Measurements from ENCODE around the gene HSD11B2.

Gene HSD11B2

GRCh38 chr16:67430977-67431774 is at the start of gene HSD11B2:
Gene HSD11B2 (plus strand): TSS chr16:67431121. CDS start chr16:67431249, 128 bp downstream.
- peak within 1 kb of the TSS; percentile 90 for H3K9ac ChIP-seq (ENCODE audit: insufficient read length, low read depth)
- TF ChIP-seq SUZ12 (IDR thresholded peaks at IDR 0.05; ENCODE audit: extremely low read depth, insufficient read depth, insufficient read length) (no peak), ZNF274 (IDR thresholded peaks at IDR 0.05; ENCODE audit: low read depth, low read length) (no peak), YY1 (IDR thresholded peaks at IDR 0.05; ENCODE audit: insufficient read depth, insufficient read length) (no peak)
- peak within 1 kb of the TSS; percentile 64 for H3K4me3 ChIP-seq (ENCODE audit: insufficient read length, low read depth)
- H3K36me3 ChIP-seq (ENCODE audit: insufficient read depth, insufficient read length, low read length), result peaks cover 6% of the 10 kb centered on the region
- no peak for DNase-seq (ENCODE audit: low read depth, low spot score)
- peaks cover 30% of the 10 kb centered on the region for H3K27me3 ChIP-seq (ENCODE audit: insufficient read depth, insufficient read length)
- H3K4me1 ChIP-seq (ENCODE audit: insufficient read depth, insufficient read length), result peaks cover 44% of the 10 kb centered on the region
- H3K9me3 ChIP-seq (ENCODE audit: insufficient read depth, low read length), result no peaks in the 10 kb centered on the region

GRCh38 chr16:67383284-67383683 is 47.6 kb upstream of the HSD11B2 start:
- Histone ChIP-seq H3K9me3 (ENCODE audit: insufficient read depth, low read length) (no peaks in the 10 kb centered on the region), H3K27me3 (ENCODE audit: insufficient read depth, insufficient read length) (peaks cover 4% of the 10 kb centered on the region), H3K9ac (ENCODE audit: insufficient read length, low read depth) (no peak overlapping the region), H3K4me3 (ENCODE audit: insufficient read length, low read depth) (no peak overlapping the region), H3K36me3 (ENCODE audit: insufficient read depth, insufficient read length, low read length) (no peaks in the 10 kb centered on the region), H3K4me1 (ENCODE audit: insufficient read depth, insufficient read length) (no peaks in the 10 kb centered on the region)
- TF ChIP-seq YY1 (IDR thresholded peaks at IDR 0.05; ENCODE audit: insufficient read depth, insufficient read length), result no peak
- no peak for TF ChIP-seq SUZ12 (IDR thresholded peaks at IDR 0.05; ENCODE audit: extremely low read depth, insufficient read depth, insufficient read length)
- TF ChIP-seq ZNF274 (IDR thresholded peaks at IDR 0.05; ENCODE audit: low read depth, low read length), result no peak
- no peak for DNase-seq (ENCODE audit: low read depth, low spot score)

GRCh38 chr16:67384778-67385510 is 46.0 kb upstream of the HSD11B2 start:
- DNase-seq (ENCODE audit: low read depth, low spot score), result no peak
- no peak overlapping the region for H3K9ac ChIP-seq (ENCODE audit: insufficient read length, low read depth)
- peaks cover 4% of the 10 kb centered on the region for H3K27me3 ChIP-seq (ENCODE audit: insufficient read depth, insufficient read length)

GRCh38 chr16:67386861-67387455 is 44.0 kb upstream of the HSD11B2 start:
- Histone ChIP-seq H3K4me1 (ENCODE audit: insufficient read depth, insufficient read length) (no peaks in the 10 kb centered on the region), H3K9me3 (ENCODE audit: insufficient read depth, low read length) (no peaks in the 10 kb centered on the region), H3K27me3 (ENCODE audit: insufficient read depth, insufficient read length) (peaks cover 10% of the 10 kb centered on the region), H3K4me3 (ENCODE audit: insufficient read length, low read depth) (no peak overlapping the region), H3K9ac (ENCODE audit: insufficient read length, low read depth) (no peak overlapping the region), H3K36me3 (ENCODE audit: insufficient read depth, insufficient read length, low read length) (no peaks in the 10 kb centered on the region)
- no peak for DNase-seq (ENCODE audit: low read depth, low spot score)
- TF ChIP-seq SUZ12 (IDR thresholded peaks at IDR 0.05; ENCODE audit: extremely low read depth, insufficient read depth, insufficient read length) (no peak), YY1 (IDR thresholded peaks at IDR 0.05; ENCODE audit: insufficient read depth, insufficient read length) (no peak), ZNF274 (IDR thresholded peaks at IDR 0.05; ENCODE audit: low read depth, low read length) (no peak)

More at GRCh38 chr16:67384778-67385510, 46.0 kb upstream of the HSD11B2 start:
- TF ChIP-seq SUZ12 (IDR thresholded peaks at IDR 0.05; ENCODE audit: extremely low read depth, insufficient read depth, insufficient read length) (no peak), ZNF274 (IDR thresholded peaks at IDR 0.05; ENCODE audit: low read depth, low read length) (no peak), YY1 (IDR thresholded peaks at IDR 0.05; ENCODE audit: insufficient read depth, insufficient read length) (no peak)
- H3K36me3 ChIP-seq (ENCODE audit: insufficient read depth, insufficient read length, low read length), result no peaks in the 10 kb centered on the region
- H3K4me1 ChIP-seq (ENCODE audit: insufficient read depth, insufficient read length), result no peaks in the 10 kb centered on the region
- no peaks in the 10 kb centered on the region for H3K9me3 ChIP-seq (ENCODE audit: insufficient read depth, low read length)
- H3K4me3 ChIP-seq (ENCODE audit: insufficient read length, low read depth), result no peak overlapping the region

- DNase-seq (ENCODE audit: low read depth, low spot score), result no peak
- H3K9me3 ChIP-seq (ENCODE audit: insufficient read depth, low read length), result no peaks in the 10 kb centered on the region
- no peaks in the 10 kb centered on the region for H3K36me3 ChIP-seq (ENCODE audit: insufficient read depth, insufficient read length, low read length)
- TF ChIP-seq ZNF274 (IDR thresholded peaks at IDR 0.05; ENCODE audit: low read depth, low read length) (no peak), YY1 (IDR thresholded peaks at IDR 0.05; ENCODE audit: insufficient read depth, insufficient read length) (no peak), SUZ12 (IDR thresholded peaks at IDR 0.05; ENCODE audit: extremely low read depth, insufficient read depth, insufficient read length) (no peak)
- no peak overlapping the region for H3K4me3 ChIP-seq (ENCODE audit: insufficient read length, low read depth)
- peaks cover 16% of the 10 kb centered on the region for H3K27me3 ChIP-seq (ENCODE audit: insufficient read depth, insufficient read length)
- peaks cover under 1% of the 10 kb centered on the region for H3K4me1 ChIP-seq (ENCODE audit: insufficient read depth, insufficient read length)
- no peak overlapping the region for H3K9ac ChIP-seq (ENCODE audit: insufficient read length, low read depth)
Measured at GRCh38 chr16:67387479-67388079, 43.3 kb upstream of the HSD11B2 start.

- DNase-seq (ENCODE audit: low read depth, low spot score), result no peak
- Histone ChIP-seq H3K4me1 (ENCODE audit: insufficient read depth, insufficient read length) (peaks cover 7% of the 10 kb centered on the region), H3K36me3 (ENCODE audit: insufficient read depth, insufficient read length, low read length) (no peaks in the 10 kb centered on the region), H3K9me3 (ENCODE audit: insufficient read depth, low read length) (no peaks in the 10 kb centered on the region), H3K9ac (ENCODE audit: insufficient read length, low read depth) (no peak overlapping the region), H3K4me3 (ENCODE audit: insufficient read length, low read depth) (no peak overlapping the region), H3K27me3 (ENCODE audit: insufficient read depth, insufficient read length) (peaks cover 22% of the 10 kb centered on the region)
- TF ChIP-seq SUZ12 (IDR thresholded peaks at IDR 0.05; ENCODE audit: extremely low read depth, insufficient read depth, insufficient read length) (no peak), YY1 (IDR thresholded peaks at IDR 0.05; ENCODE audit: insufficient read depth, insufficient read length) (no peak), ZNF274 (IDR thresholded peaks at IDR 0.05; ENCODE audit: low read depth, low read length) (no peak)
Measured at GRCh38 chr16:67388191-67388590, 42.7 kb upstream of the HSD11B2 start.

Data from NT2/D1 (cell line).